ENCODE results near the gene RREB1. TPM values are rescaled to one million over a fixed set of nuclear protein-coding genes. Genes with fewer than 3 reads are reported as not detected.
"Not testable (repeated sequence)": the region's sequence is repeated elsewhere in the genome, so short reads cannot be mapped to it uniquely, and the experiment has no call there.

Gene RREB1
- total RNA-seq, 1 experiment from 2014 or later, result 53.5 TPM

- peaks cover 57% of the 10 kb centered on the region for H3K4me1 Mint-ChIP-seq (ENCODE audit: insufficient read depth, unreplicated experiment)
- BruUV-seq (replicated peaks), result no TSS peak
- intact Hi-C loops (cut with micrococcal nuclease), result no loop called here
- no peaks in the 10 kb centered on the region for H3K27me3 Mint-ChIP-seq (ENCODE audit: insufficient read depth, unreplicated experiment)
- DNase-seq (ENCODE audit: unreplicated experiment), result peak; percentile 48
- H3K27ac Mint-ChIP-seq (ENCODE audit: low read depth, unreplicated experiment), result peak overlapping the region; percentile 73
- no peak overlapping the region for H3K4me3 Mint-ChIP-seq (ENCODE audit: unreplicated experiment)
- no peak for TF ChIP-seq CTCF (IDR thresholded peaks at IDR 0.05; ENCODE audit: unreplicated experiment)
- H3K9me3 Mint-ChIP-seq (ENCODE audit: unreplicated experiment), result no peaks in the 10 kb centered on the region
- CTCF ChIA-PET, result interaction anchor here (0.6 to 2.4 kb wide), 3 partner anchors 25 to 87 kb away, joined by 3 to 7 read pairs (median 3); no protein-coding TSS in a partner anchor
- H3K36me3 Mint-ChIP-seq (ENCODE audit: insufficient read depth, unreplicated experiment), result peaks cover 22% of the 10 kb centered on the region
- POLR2A ChIA-PET, result interaction anchor here (0.6 to 1.8 kb wide), 7 partner anchors 8 to 444 kb away, joined by 3 to 7 read pairs (median 3); no protein-coding TSS in a partner anchor
Observed at GRCh38 chr6:7156643-7157278, 49.0 kb downstream of the RREB1 start.

- DNase-seq (ENCODE audit: unreplicated experiment); intact Hi-C loops (cut with micrococcal nuclease); BruUV-seq (replicated peaks); H3K27me3 Mint-ChIP-seq (ENCODE audit: insufficient read depth, unreplicated experiment); H3K4me3 Mint-ChIP-seq (ENCODE audit: unreplicated experiment); H3K9me3 Mint-ChIP-seq (ENCODE audit: unreplicated experiment): not testable (repeated sequence)
- peak overlapping the region; percentile 73 for H3K27ac Mint-ChIP-seq (ENCODE audit: low read depth, unreplicated experiment)
- H3K4me1 Mint-ChIP-seq (ENCODE audit: insufficient read depth, unreplicated experiment), result peaks cover 53% of the 10 kb centered on the region
- POLR2A ChIA-PET, result interaction anchor here (1.2 to 1.8 kb wide), 3 partner anchors 8 to 47 kb away, joined by 4 to 7 read pairs (median 5); no protein-coding TSS in a partner anchor
- peaks cover 20% of the 10 kb centered on the region for H3K36me3 Mint-ChIP-seq (ENCODE audit: insufficient read depth, unreplicated experiment)
- CTCF ChIA-PET, result interaction anchor here (2.4 kb wide), 1 partner anchor 86 kb away, joined by 7 read pairs; no protein-coding TSS in a partner anchor
Observed at GRCh38 chr6:7157307-7157706, 49.5 kb downstream of the RREB1 start.

GRCh38 chr6:7157752-7158616 lies 50.2 kb downstream of the RREB1 start:
- Mint-ChIP-seq H3K4me3 (ENCODE audit: unreplicated experiment) (no peak overlapping the region), H3K27me3 (ENCODE audit: insufficient read depth, unreplicated experiment) (no peaks in the 10 kb centered on the region), H3K36me3 (ENCODE audit: insufficient read depth, unreplicated experiment) (peaks cover 14% of the 10 kb centered on the region), H3K9me3 (ENCODE audit: unreplicated experiment) (no peaks in the 10 kb centered on the region), H3K4me1 (ENCODE audit: insufficient read depth, unreplicated experiment) (peaks cover 46% of the 10 kb centered on the region), H3K27ac (ENCODE audit: low read depth, unreplicated experiment) (peak overlapping the region; percentile 71)
- intact Hi-C loops (cut with micrococcal nuclease), result no loop called here
- CTCF ChIA-PET, result interaction anchor here (0.6 to 2.4 kb wide), 3 partner anchors 11 to 348 kb away, joined by 3 to 7 read pairs (median 3); no protein-coding TSS in a partner anchor
- POLR2A ChIA-PET, result interaction anchor here (0.7 to 1.2 kb wide), 4 partner anchors 12 to 47 kb away, joined by 3 to 5 read pairs (median 4); no protein-coding TSS in a partner anchor
- no TSS peak for BruUV-seq (replicated peaks)
- DNase-seq (ENCODE audit: unreplicated experiment), result no peak
- TF ChIP-seq CTCF (IDR thresholded peaks at IDR 0.05; ENCODE audit: unreplicated experiment), result no peak

GRCh38 chr6:7159790-7160525 lies 52.2 kb downstream of the RREB1 start:
- peaks cover 59% of the 10 kb centered on the region for H3K4me1 Mint-ChIP-seq (ENCODE audit: insufficient read depth, unreplicated experiment)
- POLR2A ChIA-PET, result interaction anchor here (0.5 to 1.3 kb wide), 3 partner anchors 10 to 52 kb away, joined by 3 to 4 read pairs (median 3); partner anchors contain the start of gene RREB1
- no peak overlapping the region for H3K4me3 Mint-ChIP-seq (ENCODE audit: unreplicated experiment)
- no peaks in the 10 kb centered on the region for H3K27me3 Mint-ChIP-seq (ENCODE audit: insufficient read depth, unreplicated experiment)
- TF ChIP-seq CTCF (IDR thresholded peaks at IDR 0.05; ENCODE audit: unreplicated experiment), result no peak
- no TSS peak for BruUV-seq (replicated peaks)
- CTCF ChIA-PET, result interaction anchor here (0.6 to 0.7 kb wide), 3 partner anchors 309 to 599 kb away, joined by 3 to 4 read pairs (median 3); no protein-coding TSS in a partner anchor
- H3K36me3 Mint-ChIP-seq (ENCODE audit: insufficient read depth, unreplicated experiment), result peaks cover 18% of the 10 kb centered on the region
- H3K9me3 Mint-ChIP-seq (ENCODE audit: unreplicated experiment), result no peaks in the 10 kb centered on the region
- H3K27ac Mint-ChIP-seq (ENCODE audit: low read depth, unreplicated experiment), result no peak overlapping the region
- DNase-seq (ENCODE audit: unreplicated experiment), result no peak
- intact Hi-C loops (cut with micrococcal nuclease), result no loop called here
